Hepatocyte (in vitro differentiated cells): Measurements from ENCODE around the gene XRCC6. TPM values are rescaled to one million over a fixed set of nuclear protein-coding genes. Genes with fewer than 3 reads are reported as not detected.

Experiments used
- DNase-seq: peaks from one replicate; pipeline ENCODE4 v3.0.0-alpha.2; 2016; ENCODE audit warnings: low spot score
- H2AFZ ChIP-seq: fragments of 200-600 bp; sonication (generic); 2 replicates; pipeline ENCODE4 v1.6.0; 2016; ENCODE audit warnings: antibody characterized with exemption, mild to moderate bottlenecking
- H3K27ac ChIP-seq: fragments of 200-600 bp; sonication (generic); 2 replicates; pipeline ENCODE4 v1.5.1; 2016; ENCODE audit warnings: mild to moderate bottlenecking
- H3K27me3 ChIP-seq: fragments of 200-600 bp; sonication (generic); 2 replicates; pipeline ENCODE4 v1.6.1; 2016
- H3K36me3 ChIP-seq: fragments of 200-600 bp; sonication (generic); replicated peaks from 2 replicates; pipeline ENCODE4 v1.5.1; 2016; ENCODE audit warnings: low read depth; ENCODE audit not compliant: insufficient read depth
- H3K4me1 ChIP-seq: fragments of 200-600 bp; sonication (generic); 2 replicates; pipeline ENCODE4 v1.5.1; 2016; ENCODE audit warnings: mild to moderate bottlenecking, moderate library complexity; ENCODE audit not compliant: insufficient read depth
- H3K4me2 ChIP-seq: fragments of 200-600 bp; sonication (generic); 2 replicates; pipeline ENCODE4 v1.6.0; 2016
- H3K4me3 ChIP-seq: fragments of 200-600 bp; sonication (generic); 2 replicates; pipeline ENCODE4 v1.5.1; 2016; ENCODE audit warnings: mild to moderate bottlenecking
- H3K79me2 ChIP-seq: fragments of 200-600 bp; sonication (generic); 2 replicates; pipeline ENCODE4 v1.6.0; 2017; ENCODE audit warnings: mild to moderate bottlenecking
- H3K9me2 ChIP-seq: fragments of 200-600 bp; sonication (generic); replicated peaks from 2 replicates; pipeline ENCODE4 v1.6.0; 2017; ENCODE audit warnings: mild to moderate bottlenecking; ENCODE audit not compliant: insufficient read depth
- H3K9me3 ChIP-seq: fragments of 200-600 bp; sonication (generic); 2 replicates; pipeline ENCODE4 v1.5.1; 2016; ENCODE audit warnings: low read depth, mild to moderate bottlenecking
- H4K20me1 ChIP-seq: fragments of 200-600 bp; sonication (generic); 2 replicates; pipeline ENCODE4 v1.6.0; 2016; ENCODE audit warnings: mild to moderate bottlenecking; ENCODE audit not compliant: insufficient read depth, poor library complexity, severe bottlenecking
- EZH2 ChIP-seq: fragments of 200-600 bp; sonication (generic); IDR thresholded peaks from 2 replicates; pipeline ENCODE4 v1.6.1; 2016; ENCODE audit warnings: antibody characterized with exemption, mild to moderate bottlenecking, borderline replicate concordance
- EZH2phosphoT487 ChIP-seq: fragments of 200-600 bp; sonication (generic); IDR thresholded peaks from one replicate; pipeline ENCODE4 v1.6.1; 2018; ENCODE audit warnings: antibody characterized with exemption, mild to moderate bottlenecking, low read depth, moderate library complexity; ENCODE audit not compliant: unreplicated experiment, severe bottlenecking
- WGBS: methylation state at CpG from one replicate; pipeline ENCODE4 v1.1.6; 2016; ENCODE audit warnings: low lambda C conversion rate; ENCODE audit errors: missing lambda C conversion rate; 5-methylcytosine and 5-hydroxymethylcytosine counted together
- polyA plus RNA-seq: library from polyadenylated mRNA; unstranded; fragments of >200 nt; fragmentation: Nextera tagmentation; extraction: Ambion mirVana; gene quantifications from 2 replicates; pipeline ENCODE4 v1.2.1, GENCODE V29; 2016
- small RNA-seq: library from RNA; depleted of rRNA; stranded (forward); fragments of <200 nt; gene quantifications from one replicate; pipeline ENCODE3, GENCODE V24; 2014
- total RNA-seq: library from RNA; depleted of rRNA; stranded (reverse); fragments of >200 nt; gene quantifications from 2 replicates; pipeline ENCODE4 v1.2.3, GENCODE V29; 2014
- TF ChIP-seq, protein P1 (sequence below): fragments of 200-600 bp; sonication (generic); IDR thresholded peaks from 2 replicates; pipeline ENCODE4 v1.5.1; 2016; ENCODE audit warnings: antibody characterized with exemption, mild to moderate bottlenecking; ENCODE audit not compliant: poor library complexity

The XRCC6 gene
- total and polyA plus RNA-seq, 2 experiments from 2014 or later: 260 to 276 TPM

DNA sequence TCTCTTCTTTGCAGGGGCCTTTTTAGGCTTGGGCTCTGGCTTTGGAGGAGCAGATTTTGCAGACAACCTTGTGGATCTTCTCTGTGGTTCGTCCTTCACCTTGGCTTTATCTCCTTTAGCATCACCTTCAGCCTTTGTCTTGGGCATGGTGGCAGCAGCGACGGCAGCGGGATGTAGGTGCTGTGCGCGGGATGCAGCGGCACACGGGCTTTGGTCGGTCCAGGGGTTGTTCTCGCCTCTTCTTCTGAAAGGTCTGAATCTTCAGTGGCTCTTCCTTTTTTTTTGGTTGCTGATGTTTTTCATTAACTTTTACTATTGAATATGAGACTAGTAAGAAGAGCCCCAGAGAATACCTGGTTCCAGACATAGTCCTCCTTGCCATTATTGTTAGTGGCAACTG is 88.2 kb downstream of the XRCC6 start:
- no peaks in the 10 kb centered on the region for H3K9me2 ChIP-seq

DNA sequence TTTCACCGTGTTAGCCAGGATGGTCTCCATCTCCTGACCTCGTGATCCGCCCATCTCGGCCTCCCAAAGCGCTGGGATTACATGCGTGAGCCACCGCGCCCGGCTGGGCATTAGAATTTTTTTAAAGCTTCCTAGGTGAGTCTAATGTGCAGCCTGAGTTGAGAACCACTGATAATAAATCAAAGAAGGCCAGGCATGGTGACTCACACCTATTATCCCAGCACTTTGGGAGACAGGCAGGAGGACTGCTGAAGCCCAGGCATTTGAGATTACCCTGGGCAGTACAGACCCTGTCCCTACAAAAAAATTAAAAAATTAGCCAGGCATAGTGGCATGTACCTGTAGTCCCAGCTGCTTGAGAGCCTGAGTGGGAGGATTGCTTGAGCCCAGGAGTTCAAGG is 91.9 kb downstream of the XRCC6 start:
- TF ChIP-seq EZH2phosphoT487 (no peak), EZH2 (no peak)
- TF ChIP-seq, protein P1, sequence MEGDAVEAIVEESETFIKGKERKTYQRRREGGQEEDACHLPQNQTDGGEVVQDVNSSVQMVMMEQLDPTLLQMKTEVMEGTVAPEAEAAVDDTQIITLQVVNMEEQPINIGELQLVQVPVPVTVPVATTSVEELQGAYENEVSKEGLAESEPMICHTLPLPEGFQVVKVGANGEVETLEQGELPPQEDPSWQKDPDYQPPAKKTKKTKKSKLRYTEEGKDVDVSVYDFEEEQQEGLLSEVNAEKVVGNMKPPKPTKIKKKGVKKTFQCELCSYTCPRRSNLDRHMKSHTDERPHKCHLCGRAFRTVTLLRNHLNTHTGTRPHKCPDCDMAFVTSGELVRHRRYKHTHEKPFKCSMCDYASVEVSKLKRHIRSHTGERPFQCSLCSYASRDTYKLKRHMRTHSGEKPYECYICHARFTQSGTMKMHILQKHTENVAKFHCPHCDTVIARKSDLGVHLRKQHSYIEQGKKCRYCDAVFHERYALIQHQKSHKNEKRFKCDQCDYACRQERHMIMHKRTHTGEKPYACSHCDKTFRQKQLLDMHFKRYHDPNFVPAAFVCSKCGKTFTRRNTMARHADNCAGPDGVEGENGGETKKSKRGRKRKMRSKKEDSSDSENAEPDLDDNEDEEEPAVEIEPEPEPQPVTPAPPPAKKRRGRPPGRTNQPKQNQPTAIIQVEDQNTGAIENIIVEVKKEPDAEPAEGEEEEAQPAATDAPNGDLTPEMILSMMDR: no peak
- Histone ChIP-seq H3K9me3 (no peaks in the 10 kb centered on the region), H3K27me3 (no peaks in the 10 kb centered on the region), H2AFZ (no peak overlapping the region), H3K36me3 (no peaks in the 10 kb centered on the region), H4K20me1 (no peaks in the 10 kb centered on the region), H3K4me3 (no peak overlapping the region), H3K27ac (no peak overlapping the region), H3K9me2 (no peaks in the 10 kb centered on the region), H3K79me2 (no peaks in the 10 kb centered on the region), H3K4me2 (no peak overlapping the region), H3K4me1 (no peaks in the 10 kb centered on the region)
- WGBS: 80% methylated on average over 9 of the region's 9 CpGs
- DNase-seq: no peak

More for the DNA sequence above, 88.2 kb downstream of the XRCC6 start:
- H3K4me3 ChIP-seq: no peak overlapping the region
- no peak overlapping the region for H3K27ac ChIP-seq
- TF ChIP-seq EZH2: no peak
- TF ChIP-seq, protein P1: no peak
- TF ChIP-seq EZH2phosphoT487: no peak
- no peaks in the 10 kb centered on the region for H3K27me3 ChIP-seq
- no peaks in the 10 kb centered on the region for H3K9me3 ChIP-seq
- DNase-seq: no peak
- H3K36me3 ChIP-seq: no peaks in the 10 kb centered on the region
- no peak overlapping the region for H2AFZ ChIP-seq
- H3K79me2 ChIP-seq: no peaks in the 10 kb centered on the region
- H3K4me2 ChIP-seq: no peak overlapping the region
- H3K4me1 ChIP-seq: no peaks in the 10 kb centered on the region
- WGBS: 94% methylated on average over 10 of the region's 10 CpGs
- H4K20me1 ChIP-seq: no peaks in the 10 kb centered on the region

Small RNA genes within 50 kb of the gene (small RNA-seq; reads per million reads assigned to genes)
- gene HMGN2P10: not detected
- not detected for gene RF00019
- not detected for gene RNU6-476P

Other genes with a start within 250 kb of the XRCC6 start
- gene TEF, start 239.4 kb upstream of the XRCC6 start, total RNA-seq: 5.5 and 8.9 TPM in 2 replicates
- 5.4 and 6.6 TPM in 2 replicates for gene TEF, start 239.4 kb upstream of the XRCC6 start, polyA plus RNA-seq
- 33.2 and 37.8 TPM in 2 replicates for gene TOB2, start 174.5 kb upstream of the XRCC6 start, total RNA-seq
- gene TOB2, start 174.5 kb upstream of the XRCC6 start, polyA plus RNA-seq: 30.8 and 38.5 TPM in 2 replicates
- gene PHF5A, start 152.6 kb upstream of the XRCC6 start, total RNA-seq: 55.2 and 59.9 TPM in 2 replicates
- 16.8 and 21.9 TPM in 2 replicates for gene PHF5A, start 152.6 kb upstream of the XRCC6 start, polyA plus RNA-seq
- gene ACO2, start 152.2 kb upstream of the XRCC6 start, total RNA-seq: 111 and 129 TPM in 2 replicates
- 167 and 196 TPM in 2 replicates for gene ACO2, start 152.2 kb upstream of the XRCC6 start, polyA plus RNA-seq
- 14.5 and 17.5 TPM in 2 replicates for gene POLR3H, start 76.8 kb upstream of the XRCC6 start, total RNA-seq
- 37.4 and 41.1 TPM in 2 replicates for gene POLR3H, start 76.8 kb upstream of the XRCC6 start, polyA plus RNA-seq
- 1.7 and 2.7 TPM in 2 replicates for gene CSDC2, start 60.3 kb upstream of the XRCC6 start, total RNA-seq
- gene CSDC2, start 60.3 kb upstream of the XRCC6 start, polyA plus RNA-seq: 5.0 and 5.4 TPM in 2 replicates
- 36.5 and 42.3 TPM in 2 replicates for gene PMM1, start 31.5 kb upstream of the XRCC6 start, total RNA-seq
- 66.1 and 68.7 TPM in 2 replicates for gene PMM1, start 31.5 kb upstream of the XRCC6 start, polyA plus RNA-seq
- gene DESI1, start 252 bp upstream of the XRCC6 start, total RNA-seq: 29.0 and 32.1 TPM in 2 replicates
- gene DESI1, start 252 bp upstream of the XRCC6 start, polyA plus RNA-seq: 31.2 and 32.5 TPM in 2 replicates
- 119 and 144 TPM in 2 replicates for gene SNU13, start 67.6 kb downstream of the XRCC6 start, total RNA-seq
- gene SNU13, start 67.6 kb downstream of the XRCC6 start, polyA plus RNA-seq: 240 and 245 TPM in 2 replicates
- not detected in 2 replicates for gene MEI1, start 78.2 kb downstream of the XRCC6 start, total RNA-seq
- gene MEI1, start 78.2 kb downstream of the XRCC6 start, polyA plus RNA-seq: 0.18 and 2.4 TPM in 2 replicates
- 7.2 and 9.2 TPM in 2 replicates for gene CCDC134, start 179.4 kb downstream of the XRCC6 start, total RNA-seq
- gene CCDC134, start 179.4 kb downstream of the XRCC6 start, polyA plus RNA-seq: 4.1 and 7.4 TPM in 2 replicates
- 109 and 114 TPM in 2 replicates for gene SREBF2, start 211.8 kb downstream of the XRCC6 start, total RNA-seq
- gene SREBF2, start 211.8 kb downstream of the XRCC6 start, polyA plus RNA-seq: 96.3 and 113 TPM in 2 replicates